Spinal cord (tissue), 10 donors: ENCODE results near the gene ZNF618. TPM values are rescaled to one million over a fixed set of nuclear protein-coding genes. Genes with fewer than 3 reads are reported as not detected.
A peak's percentile ranks its signal among the peaks of the same experiment; 100 is the strongest.

ENCODE experiments used
- DNase-seq, 6 donors: peaks; one replicate each; pipeline versions ENCODE4 v3.0.0 to v3.0.0-alpha.2; 2013 to 2015; ENCODE audit warnings: low spot score in 6 of 6, low read depth in 4 of 6
- H3K27ac ChIP-seq: one replicate; pipeline ENCODE4 v1.5.1; 2013; ENCODE audit warnings: low read depth, low read length, control low read depth
- H3K27me3 ChIP-seq: one replicate; pipeline ENCODE4 v1.6.1; 2013; ENCODE audit warnings: low read length; ENCODE audit not compliant: control insufficient read depth, insufficient read depth
- H3K36me3 ChIP-seq: one replicate; pipeline ENCODE4 v1.6.1; 2013; ENCODE audit warnings: low read length; ENCODE audit not compliant: control insufficient read depth, insufficient read depth
- H3K4me1 ChIP-seq: one replicate; pipeline ENCODE4 v1.6.1; 2013; ENCODE audit warnings: low read length; ENCODE audit not compliant: control insufficient read depth, insufficient read depth
- H3K4me3 ChIP-seq: one replicate; pipeline ENCODE4 v1.5.1; 2013; ENCODE audit warnings: low read depth, low read length, control low read depth
- H3K9me3 ChIP-seq: one replicate; pipeline ENCODE4 v1.6.1; 2013; ENCODE audit warnings: low read length; ENCODE audit not compliant: control insufficient read depth, insufficient read depth
- WGBS: methylation state at CpG from one replicate; pipeline ENCODE4 v1.1.5; 2013; ENCODE audit warnings: missing lambda C conversion rate; ENCODE audit not compliant: insufficient coverage; 5-methylcytosine and 5-hydroxymethylcytosine counted together
- polyA plus RNA-seq, 2 donors: library from polyadenylated mRNA; unstranded; fragments of 120-200 nt; gene quantifications; one replicate each; pipeline ENCODE4 v1.2.1, GENCODE V29; 2013; ENCODE audit not compliant: insufficient read length in 2 of 2
- total RNA-seq, 2 donors: library from RNA; depleted of rRNA in 1 of 2; stranded (reverse); fragments of 120-200 nt in 1 of 2; fragments of >200 nt in 1 of 2; gene quantifications; one replicate each; pipeline versions ENCODE4 v1.2.3 to v1.2.4, GENCODE V29; 2013 to 2014
- donor health status: healthy.

The ZNF618 gene
- total and polyA plus RNA-seq, 4 donors: 7.7 to 17.0 (median 15.4) TPM

DNA sequence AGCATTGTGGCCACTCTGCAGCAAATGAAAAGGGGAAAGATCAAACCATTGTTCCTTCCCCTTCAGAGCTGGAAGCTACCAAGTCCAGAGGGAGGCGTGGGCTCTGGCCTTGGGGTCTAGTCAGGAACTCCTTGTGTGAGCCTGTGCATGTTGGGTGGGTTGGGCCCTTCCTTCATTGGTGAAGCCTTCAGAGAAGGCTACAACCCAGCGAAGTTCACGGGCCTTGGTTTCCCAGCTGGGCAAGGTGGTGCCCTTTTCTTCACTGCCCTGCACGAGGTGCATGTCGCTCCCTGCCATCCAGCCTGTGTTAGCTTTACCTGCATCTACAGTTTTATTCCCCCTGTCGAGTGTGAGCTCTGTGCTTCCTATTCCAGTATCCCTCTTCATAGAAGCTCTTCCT, 84.7 kb downstream of the ZNF618 start:
- no peak for DNase-seq
- H3K4me3 ChIP-seq: no peak overlapping the region
- H3K27me3 ChIP-seq: no peaks in the 10 kb centered on the region
- H3K36me3 ChIP-seq: no peaks in the 10 kb centered on the region
- no peak overlapping the region for H3K27ac ChIP-seq
- whole genome bisulfite sequencing: 97% methylated on average over 6 of the region's 6 CpGs
- H3K9me3 ChIP-seq: no peaks in the 10 kb centered on the region
- H3K4me1 ChIP-seq: peaks cover 6% of the 10 kb centered on the region

DNA sequence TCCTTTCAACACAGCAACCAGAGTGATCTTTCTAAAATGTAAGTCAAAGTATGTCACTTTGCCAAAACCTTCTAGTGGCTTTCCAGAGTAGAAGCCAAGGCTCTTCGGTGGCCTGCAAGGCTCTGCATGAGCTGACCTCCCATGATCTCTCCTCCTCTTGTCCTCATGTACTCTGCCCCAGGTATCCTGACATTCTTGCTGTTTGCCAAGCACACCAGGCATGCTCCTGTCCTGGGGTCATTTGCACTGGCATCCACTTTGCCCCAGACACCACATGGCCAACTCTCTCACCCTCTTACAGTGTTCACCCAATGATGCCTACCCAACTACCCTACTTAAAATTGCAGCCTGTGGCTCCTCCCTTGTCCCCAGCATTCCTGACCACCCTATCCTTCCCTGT, 86.3 kb downstream of the ZNF618 start:
- no peaks in the 10 kb centered on the region for H3K36me3 ChIP-seq
- peaks cover 6% of the 10 kb centered on the region for H3K4me1 ChIP-seq
- H3K27ac ChIP-seq: no peak overlapping the region
- no peak for DNase-seq
- no peaks in the 10 kb centered on the region for H3K9me3 ChIP-seq
- no peak overlapping the region for H3K4me3 ChIP-seq
- no peaks in the 10 kb centered on the region for H3K27me3 ChIP-seq
- WGBS: 88% methylated on average over 1 of the region's 1 CpG

DNA sequence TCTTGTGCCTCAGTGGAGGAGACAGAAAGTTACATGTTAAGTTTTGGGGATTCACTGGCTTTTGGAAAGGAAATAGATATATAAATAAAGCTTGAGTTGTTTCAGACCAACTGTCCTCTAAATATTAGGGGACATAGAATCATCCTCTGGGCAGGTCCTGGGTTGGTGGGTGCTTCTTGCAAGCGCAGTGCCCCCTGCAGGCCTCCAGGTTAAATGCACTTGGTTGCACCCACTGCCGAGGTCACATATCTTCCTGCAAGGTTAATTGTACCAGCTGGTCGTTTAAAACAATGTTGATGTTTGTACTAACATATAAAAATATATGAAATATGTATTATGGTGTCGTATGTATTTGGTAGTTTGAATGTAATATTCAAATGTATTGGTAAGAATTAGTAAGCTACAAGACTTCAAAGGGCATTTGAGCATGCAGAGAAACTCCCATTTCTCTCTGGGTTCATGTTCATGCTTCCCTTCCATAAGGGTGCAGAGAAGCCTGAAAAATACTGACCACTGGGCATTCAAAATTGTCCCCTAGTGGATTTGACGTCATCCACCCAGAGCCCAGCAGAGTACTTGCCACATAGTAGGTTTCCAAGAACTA, 87.0 kb downstream of the ZNF618 start:
- Histone ChIP-seq H3K36me3 (no peaks in the 10 kb centered on the region), H3K9me3 (no peaks in the 10 kb centered on the region), H3K4me3 (no peak overlapping the region), H3K27ac (no peak overlapping the region), H3K4me1 (peaks cover 6% of the 10 kb centered on the region), H3K27me3 (no peaks in the 10 kb centered on the region)
- DNase-seq: peak in 1 of 6 donors; percentile 46
- WGBS: 50% methylated on average over 2 of the region's 5 CpGs

- 60% methylated on average over 9 of the region's 17 CpGs for WGBS
- Histone ChIP-seq H3K27ac (peak overlapping the region; percentile 17), H3K36me3 (peaks cover 2% of the 10 kb centered on the region)
Measured at GRCh38 chr9:113963696-113964494, 87.8 kb downstream of the ZNF618 start.

DNA sequence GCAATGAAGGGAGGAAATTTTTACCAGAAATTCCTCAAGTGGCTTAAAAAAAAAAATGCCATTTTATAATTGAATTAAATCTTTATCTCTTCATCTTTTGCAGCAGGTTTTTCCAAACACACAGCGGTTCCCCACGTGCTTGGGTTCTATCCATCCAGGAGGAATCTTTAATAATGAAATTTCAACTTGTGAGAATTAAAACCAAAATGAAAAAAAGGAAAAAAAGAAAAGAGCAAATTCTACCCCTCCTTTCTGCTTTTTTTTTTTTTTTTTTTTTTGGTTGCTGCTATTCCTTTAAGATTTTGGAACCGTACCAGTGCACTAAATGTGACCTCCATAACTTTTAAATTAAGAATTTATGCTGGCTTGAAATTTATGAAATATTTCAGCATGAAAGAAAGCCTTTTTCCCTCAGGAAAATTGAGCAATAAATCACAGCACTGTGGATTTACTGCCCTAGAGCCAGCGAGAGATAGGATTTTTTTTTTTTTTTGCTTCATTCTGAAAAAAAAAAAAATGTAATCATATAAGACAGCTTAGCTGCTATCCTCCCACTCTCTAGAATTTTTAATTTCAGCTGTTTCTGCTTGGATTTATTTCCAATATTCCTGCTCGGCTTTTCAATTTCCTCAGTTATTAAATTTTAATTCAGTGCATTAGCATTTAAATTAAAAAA, 88.5 kb downstream of the ZNF618 start:
- WGBS: no CpG with 5 or more reads among the region's 5 CpGs
- Histone ChIP-seq H3K4me3 (no peak overlapping the region), H3K4me1 (peaks cover 6% of the 10 kb centered on the region), H3K27ac (no peak overlapping the region), H3K9me3 (no peaks in the 10 kb centered on the region), H3K27me3 (no peaks in the 10 kb centered on the region), H3K36me3 (peaks cover 3% of the 10 kb centered on the region)
- DNase-seq: peak in 2 of 6 donors; percentile 30 to 84

More at GRCh38 chr9:113963696-113964494, 87.8 kb downstream of the ZNF618 start:
- Histone ChIP-seq H3K4me3 (no peak overlapping the region), H3K4me1 (peaks cover 6% of the 10 kb centered on the region), H3K27me3 (no peaks in the 10 kb centered on the region), H3K9me3 (no peaks in the 10 kb centered on the region)
- DNase-seq: peak in 1 of 6 donors; percentile 70

- 91% methylated on average over 5 of the region's 5 CpGs for WGBS
Measured at GRCh38 chr9:113966394-113966793, 90.3 kb downstream of the ZNF618 start.

DNA sequence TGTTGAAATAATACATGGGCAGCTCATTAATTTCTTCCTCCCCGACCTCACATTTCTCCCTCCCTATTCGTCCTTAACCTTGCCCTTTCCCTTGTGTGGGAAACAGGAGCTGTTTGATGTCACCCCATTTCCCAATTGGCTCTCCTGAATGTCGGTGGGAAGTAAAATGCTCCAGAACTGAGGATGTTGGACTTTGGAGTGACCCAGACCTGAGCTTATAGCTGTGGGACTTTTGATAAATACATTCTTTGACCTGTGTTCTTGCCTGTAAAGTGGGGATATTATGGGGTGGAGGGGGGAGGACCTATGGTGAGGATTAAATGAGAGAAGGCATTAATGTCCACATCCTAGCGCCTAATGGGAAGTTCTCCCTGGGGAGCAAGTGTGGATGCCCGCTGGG, 91.3 kb downstream of the ZNF618 start:
- WGBS: 82% methylated on average over 3 of the region's 5 CpGs
- peaks cover 6% of the 10 kb centered on the region for H3K36me3 ChIP-seq
- H3K4me3 ChIP-seq: no peak overlapping the region
- H3K4me1 ChIP-seq: peaks cover 6% of the 10 kb centered on the region
- no peaks in the 10 kb centered on the region for H3K27me3 ChIP-seq
- no peak for DNase-seq
- no peaks in the 10 kb centered on the region for H3K9me3 ChIP-seq
- H3K27ac ChIP-seq: no peak overlapping the region

More at GRCh38 chr9:113966394-113966793, 90.3 kb downstream of the ZNF618 start:
- no peak overlapping the region for H3K27ac ChIP-seq
- peaks cover 6% of the 10 kb centered on the region for H3K4me1 ChIP-seq
- DNase-seq: no peak
- H3K4me3 ChIP-seq: no peak overlapping the region
- H3K36me3 ChIP-seq: peaks cover 6% of the 10 kb centered on the region
- H3K27me3 ChIP-seq: no peaks in the 10 kb centered on the region
- H3K9me3 ChIP-seq: no peaks in the 10 kb centered on the region

DNA sequence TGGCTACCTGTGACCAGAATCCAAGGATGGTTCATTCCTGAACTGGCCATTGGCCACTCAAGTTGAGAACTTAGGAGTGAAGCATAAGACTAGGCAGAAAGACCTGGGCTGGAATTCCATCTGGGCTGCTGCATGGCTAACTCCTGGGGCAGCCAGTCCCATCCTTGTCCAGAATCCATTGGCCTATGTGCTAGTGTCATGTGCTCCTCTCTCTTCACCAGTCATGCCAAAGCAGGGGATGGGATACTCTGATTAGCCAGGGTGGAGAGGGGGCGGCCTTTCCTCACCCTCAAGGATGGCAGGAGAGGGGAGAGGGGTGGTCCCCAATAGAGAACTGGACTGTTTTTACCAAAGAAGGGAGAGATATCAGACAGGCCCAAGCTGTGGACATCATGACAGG, 93.2 kb downstream of the ZNF618 start:
- Histone ChIP-seq H3K4me1 (peaks cover 3% of the 10 kb centered on the region), H3K9me3 (no peaks in the 10 kb centered on the region), H3K27me3 (no peaks in the 10 kb centered on the region), H3K27ac (no peak overlapping the region), H3K36me3 (peaks cover 6% of the 10 kb centered on the region), H3K4me3 (no peak overlapping the region)
- 100% methylated on average over 1 of the region's 1 CpG for whole genome bisulfite sequencing
- DNase-seq: no peak

DNA sequence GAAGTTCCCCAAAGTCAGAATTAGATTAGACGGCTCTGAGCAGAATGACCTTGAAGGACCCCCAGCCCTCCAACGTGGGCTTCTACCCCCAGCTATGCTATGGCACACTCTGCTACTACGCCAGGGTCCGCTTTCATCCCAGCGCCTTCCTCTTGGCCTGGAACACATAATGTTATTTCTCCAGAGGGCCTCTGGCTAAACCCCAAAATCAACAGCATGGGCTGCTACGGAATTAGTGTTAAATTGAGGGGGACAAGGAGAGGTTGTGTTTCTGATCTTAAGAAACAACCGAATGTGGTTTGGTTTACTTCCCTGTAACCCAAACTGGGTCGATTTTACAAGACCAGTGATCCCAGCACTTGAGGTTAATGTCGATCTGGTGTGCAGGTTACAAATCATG, 97.1 kb downstream of the ZNF618 start:
- Histone ChIP-seq H3K36me3 (peaks cover 6% of the 10 kb centered on the region), H3K27me3 (no peaks in the 10 kb centered on the region), H3K27ac (no peak overlapping the region), H3K4me3 (no peak overlapping the region), H3K9me3 (no peaks in the 10 kb centered on the region), H3K4me1 (peaks cover 3% of the 10 kb centered on the region)
- peak in 1 of 6 donors; percentile 55 for DNase-seq
- 59% methylated on average over 3 of the region's 9 CpGs for WGBS
